ENCODE measurements around the gene PRRC2B. TPM values are rescaled to one million over a fixed set of nuclear protein-coding genes. Genes with fewer than 3 reads are reported as not detected.
A peak's percentile ranks its signal among the peaks of the same experiment; 100 is the strongest.

PRRC2B gene
- total RNA-seq, 4 donors from 2014 or later = 102 to 198 (median 108) TPM

GRCh38 chr9:131421691-131422090 lies 27.8 kb downstream of the PRRC2B start:
- Histone ChIP-seq H3K4me1 (peaks cover 18 to 99% (median 74%) of the 10 kb centered on the region in 3 donors), H3K9me3 (no peaks in the 10 kb centered on the region), H3K36me3 (peaks cover 0 to 4% of the 10 kb centered on the region in 2 donors), H3K27ac (peak overlapping the region in 3 of 4 donors; percentile 56 to 80 (median 79)), H3K27me3 (no peaks in the 10 kb centered on the region), H3K4me3 (no peak overlapping the region)
- TF ChIP-seq POLR2A (IDR thresholded peaks at IDR 0.05) = no peak
- no peak for TF ChIP-seq CTCF (IDR thresholded peaks at IDR 0.05)
- TF ChIP-seq EP300 (IDR thresholded peaks at IDR 0.05) = no peak
- TF ChIP-seq POLR2AphosphoS5 (IDR thresholded peaks at IDR 0.05) = no peak
- no peak for ATAC-seq
- WGBS, 2 donors (ENCODE audit: low coverage in 1 of 2) = 69 to 80% methylated on average over 7 to 8 of the region's 8 CpGs

- WGBS, 2 donors (ENCODE audit: low coverage in 1 of 2) = 29 to 37% methylated on average over 5 to 11 of the region's 12 CpGs
- Histone ChIP-seq H3K4me1 (peaks cover 15 to 95% (median 69%) of the 10 kb centered on the region in 3 donors), H3K27ac (peak overlapping the region; percentile 48 to 80 (median 78)), H3K36me3 (peaks cover 0 to 4% of the 10 kb centered on the region in 2 donors), H3K9me3 (no peaks in the 10 kb centered on the region), H3K27me3 (no peaks in the 10 kb centered on the region), H3K4me3 (no peak overlapping the region)
- TF ChIP-seq POLR2AphosphoS5 (IDR thresholded peaks at IDR 0.05) (no peak), POLR2A (IDR thresholded peaks at IDR 0.05) (no peak), EP300 (IDR thresholded peaks at IDR 0.05) (no peak), CTCF (IDR thresholded peaks at IDR 0.05) (peak in 2 of 4 experiments; percentile 47 to 59)
- peak; percentile 47 for ATAC-seq
Observed at GRCh38 chr9:131422241-131422792, 28.4 kb downstream of the PRRC2B start.

- Histone ChIP-seq H3K4me3 (peak overlapping the region in 1 of 2 donors; percentile 5), H3K4me1 (peaks cover 11 to 90% (median 60%) of the 10 kb centered on the region in 3 donors), H3K27ac (peak overlapping the region; percentile 74 to 80 (median 78)), H3K27me3 (no peaks in the 10 kb centered on the region), H3K36me3 (peaks cover 0 to 4% of the 10 kb centered on the region in 2 donors), H3K9me3 (no peaks in the 10 kb centered on the region)
- 0 to 13% methylated on average over 3 to 4 of the region's 14 CpGs for WGBS, 2 donors (ENCODE audit: low coverage in 1 of 2)
- peak; percentile 39 for TF ChIP-seq POLR2AphosphoS5 (IDR thresholded peaks at IDR 0.05)
- no peak for TF ChIP-seq POLR2A (IDR thresholded peaks at IDR 0.05)
- ATAC-seq = peak; percentile 76
Observed at GRCh38 chr9:131423171-131423581, 29.3 kb downstream of the PRRC2B start.

GRCh38 chr9:131426545-131426944 lies 32.7 kb downstream of the PRRC2B start:
- ATAC-seq = no peak
- 90 to 100% methylated on average over 2 of the region's 3 CpGs for WGBS, 2 donors (ENCODE audit: low coverage in 1 of 2)

More at GRCh38 chr9:131426545-131426944, 32.7 kb downstream of the PRRC2B start:
- TF ChIP-seq POLR2AphosphoS5 (IDR thresholded peaks at IDR 0.05) = no peak
- TF ChIP-seq CTCF (IDR thresholded peaks at IDR 0.05) = no peak
- no peak for TF ChIP-seq EP300 (IDR thresholded peaks at IDR 0.05)
- no peak for TF ChIP-seq POLR2A (IDR thresholded peaks at IDR 0.05)
- Histone ChIP-seq H3K27ac (no peak overlapping the region), H3K4me1 (peaks cover 8 to 79% (median 42%) of the 10 kb centered on the region in 3 donors), H3K9me3 (no peaks in the 10 kb centered on the region), H3K4me3 (no peak overlapping the region), H3K27me3 (no peaks in the 10 kb centered on the region), H3K36me3 (peaks cover 0 to 9% of the 10 kb centered on the region in 2 donors)
